ENCODE results near the gene HIPK4. TPM values are rescaled to one million over a fixed set of nuclear protein-coding genes. Genes with fewer than 3 reads are reported as not detected.

The HIPK4 gene
- polyA plus RNA-seq, 3 donors = 0.09 TPM; not detected in 2

GRCh38 chr19:40425450-40426287 is 35.7 kb upstream of the HIPK4 start, which contains the start of gene SERTAD1:
SERTAD1 (minus strand) TSS chr19:40425992; CDS start chr19:40423546, 2,446 bp downstream.
- 0% methylated on average over 63 of the region's 75 CpGs for WGBS (ENCODE audit: insufficient coverage)
- H2AFZ ChIP-seq (ENCODE audit: insufficient read depth, low read depth, low read length, poor library complexity, severe bottlenecking) = peak within 1 kb of the TSS; percentile 84
- intact Hi-C loops (cut with micrococcal nuclease) = loop anchor here in 1 of 2 donors (1.0 to 10.0 kb wide), 2 partner anchors 18 to 121 kb away; no protein-coding TSS in a partner anchor
- H3K4me3 ChIP-seq (replicated peaks in 1 of 3; ENCODE audit: low read depth in 2 of 3, low read length in 3 of 3) = peak within 1 kb of the TSS; percentile 93 to 97 (median 94)
- TF ChIP-seq, protein P1, sequence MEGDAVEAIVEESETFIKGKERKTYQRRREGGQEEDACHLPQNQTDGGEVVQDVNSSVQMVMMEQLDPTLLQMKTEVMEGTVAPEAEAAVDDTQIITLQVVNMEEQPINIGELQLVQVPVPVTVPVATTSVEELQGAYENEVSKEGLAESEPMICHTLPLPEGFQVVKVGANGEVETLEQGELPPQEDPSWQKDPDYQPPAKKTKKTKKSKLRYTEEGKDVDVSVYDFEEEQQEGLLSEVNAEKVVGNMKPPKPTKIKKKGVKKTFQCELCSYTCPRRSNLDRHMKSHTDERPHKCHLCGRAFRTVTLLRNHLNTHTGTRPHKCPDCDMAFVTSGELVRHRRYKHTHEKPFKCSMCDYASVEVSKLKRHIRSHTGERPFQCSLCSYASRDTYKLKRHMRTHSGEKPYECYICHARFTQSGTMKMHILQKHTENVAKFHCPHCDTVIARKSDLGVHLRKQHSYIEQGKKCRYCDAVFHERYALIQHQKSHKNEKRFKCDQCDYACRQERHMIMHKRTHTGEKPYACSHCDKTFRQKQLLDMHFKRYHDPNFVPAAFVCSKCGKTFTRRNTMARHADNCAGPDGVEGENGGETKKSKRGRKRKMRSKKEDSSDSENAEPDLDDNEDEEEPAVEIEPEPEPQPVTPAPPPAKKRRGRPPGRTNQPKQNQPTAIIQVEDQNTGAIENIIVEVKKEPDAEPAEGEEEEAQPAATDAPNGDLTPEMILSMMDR (IDR thresholded peaks at IDR 0.05) = peak; percentile 77
- H3K4me3 Mint-ChIP-seq = peak within 1 kb of the TSS; percentile 99
- H3K4me2 ChIP-seq (replicated peaks; ENCODE audit: extremely low read depth, low read length, poor library complexity, severe bottlenecking) = peak within 1 kb of the TSS; percentile 83
- H3K27ac ChIP-seq (ENCODE audit: low read depth in 1 of 2, low read length in 2 of 2) = peak within 1 kb of the TSS; percentile 97 to 99
- no peaks in the 10 kb centered on the region for H3K27me3 ChIP-seq (ENCODE audit: control insufficient read depth in 2 of 2, insufficient read depth in 2 of 2, low read length in 2 of 2)
- peak; percentile 99 for DNase-seq
- no peaks in the 10 kb centered on the region for H3K9me3 ChIP-seq (replicated peaks in 1 of 2; ENCODE audit: control insufficient read depth in 1 of 2, insufficient read depth in 1 of 2, low read length in 2 of 2)
- H3K36me3 Mint-ChIP-seq = peaks cover 14 to 15% of the 10 kb centered on the region in 2 donors
- H3K4me1 Mint-ChIP-seq = peaks cover 21% of the 10 kb centered on the region
- H3K4me1 ChIP-seq (ENCODE audit: control insufficient read depth in 1 of 2, insufficient read depth in 2 of 2, low read length in 2 of 2) = peaks cover 19 to 28% of the 10 kb centered on the region in 2 donors
- peak within 1 kb of the TSS; percentile 94 to 100 (median 98) for H3K27ac Mint-ChIP-seq
- H3K27me3 Mint-ChIP-seq (ENCODE audit: low read depth in 3 of 3) = peaks cover 0 to 3% (median 0%) of the 10 kb centered on the region in 3 donors
- H3K79me2 ChIP-seq (ENCODE audit: insufficient read depth, low read length) = peaks cover 37% of the 10 kb centered on the region
- H3K9me3 Mint-ChIP-seq = no peaks in the 10 kb centered on the region
- peaks cover 22% of the 10 kb centered on the region for H4K20me1 ChIP-seq (ENCODE audit: insufficient read depth, low read length)
- peaks cover 12 to 13% of the 10 kb centered on the region in 2 donors for H3K36me3 ChIP-seq (replicated peaks in 1 of 2; ENCODE audit: control insufficient read depth in 1 of 2, insufficient read depth in 2 of 2, low read length in 2 of 2)
- peak within 1 kb of the TSS; percentile 91 for H3K9ac ChIP-seq (ENCODE audit: insufficient read depth, low read length, poor library complexity, severe bottlenecking)

- H3K36me3 Mint-ChIP-seq = peaks cover 14 to 15% of the 10 kb centered on the region in 2 donors
- H3K9me3 Mint-ChIP-seq = no peaks in the 10 kb centered on the region
- intact Hi-C loops (cut with micrococcal nuclease) = loop anchor here in 1 of 2 donors (10.0 kb wide), 1 partner anchor 120 kb away; no protein-coding TSS in a partner anchor
- peaks cover 0 to 6% (median 0%) of the 10 kb centered on the region in 3 donors for H3K27me3 Mint-ChIP-seq (ENCODE audit: low read depth in 3 of 3)
- H3K9ac ChIP-seq (ENCODE audit: insufficient read depth, low read length, poor library complexity, severe bottlenecking) = peak overlapping the region; percentile 91
- H4K20me1 ChIP-seq (ENCODE audit: insufficient read depth, low read length) = peaks cover 22% of the 10 kb centered on the region
- peak overlapping the region; percentile 99 for H3K4me3 Mint-ChIP-seq
- H2AFZ ChIP-seq (ENCODE audit: insufficient read depth, low read depth, low read length, poor library complexity, severe bottlenecking) = no peak overlapping the region
- peak overlapping the region; percentile 93 to 97 (median 94) for H3K4me3 ChIP-seq (replicated peaks in 1 of 3; ENCODE audit: low read depth in 2 of 3, low read length in 3 of 3)
- H3K27ac Mint-ChIP-seq = peak overlapping the region; percentile 94 to 100 (median 98)
- TF ChIP-seq, protein P1 (IDR thresholded peaks at IDR 0.05) = no peak
- DNase-seq = peak in 1 of 3 donors; percentile 21
- no peaks in the 10 kb centered on the region for H3K27me3 ChIP-seq (ENCODE audit: control insufficient read depth in 2 of 2, insufficient read depth in 2 of 2, low read length in 2 of 2)
- H3K36me3 ChIP-seq (replicated peaks in 1 of 2; ENCODE audit: control insufficient read depth in 1 of 2, insufficient read depth in 2 of 2, low read length in 2 of 2) = peaks cover 12 to 13% of the 10 kb centered on the region in 2 donors
- H3K79me2 ChIP-seq (ENCODE audit: insufficient read depth, low read length) = peaks cover 37% of the 10 kb centered on the region
- H3K27ac ChIP-seq (ENCODE audit: low read depth in 1 of 2, low read length in 2 of 2) = peak overlapping the region; percentile 97 to 99
- peaks cover 24% of the 10 kb centered on the region for H3K4me1 Mint-ChIP-seq
- H3K9me3 ChIP-seq (replicated peaks in 1 of 2; ENCODE audit: control insufficient read depth in 1 of 2, insufficient read depth in 1 of 2, low read length in 2 of 2) = no peaks in the 10 kb centered on the region
- WGBS (ENCODE audit: insufficient coverage) = 2% methylated on average over 13 of the region's 28 CpGs
- H3K4me2 ChIP-seq (replicated peaks; ENCODE audit: extremely low read depth, low read length, poor library complexity, severe bottlenecking) = peak overlapping the region; percentile 83
- peaks cover 19 to 31% of the 10 kb centered on the region in 2 donors for H3K4me1 ChIP-seq (ENCODE audit: control insufficient read depth in 1 of 2, insufficient read depth in 2 of 2, low read length in 2 of 2)
These were observed 34.9 kb upstream of the HIPK4 start for GRCh38 chr19:40424637-40425449.

Measured in CD14-positive monocyte (primary cell).